Choroid plexus epithelial cell (primary cell): ENCODE measurements around the gene CTRB2.

Experiments
- DNase-seq: peaks from one replicate; pipeline ENCODE4 v3.0.0-alpha.2; 2010; ENCODE audit warnings: low read depth
- H3K4me3 ChIP-seq: 2 replicates; pipeline ENCODE4 v1.5.1; 2011; ENCODE audit warnings: low read depth, mild to moderate bottlenecking, control low read depth, low read length, moderate library complexity
- CTCF ChIP-seq: conservative IDR thresholded peaks from 2 replicates; pipeline ENCODE4 v1.5.1; 2011; ENCODE audit warnings: low read depth, mild to moderate bottlenecking, control low read depth, inconsistent platforms, low read length, moderate library complexity

Gene CTRB2

GRCh38 chr16:75198135-75198600 lies 8.8 kb downstream of the CTRB2 start:
- DNase-seq = peak; percentile 49
- peak overlapping the region; percentile 45 for H3K4me3 ChIP-seq
- TF ChIP-seq CTCF = no peak

- no peak for TF ChIP-seq CTCF
- peak; percentile 30 for DNase-seq
- peak overlapping the region; percentile 45 for H3K4me3 ChIP-seq
Observed at GRCh38 chr16:75197522-75198134, 9.3 kb downstream of the CTRB2 start.

- no peak for TF ChIP-seq CTCF
- DNase-seq = no peak
- H3K4me3 ChIP-seq = no peak overlapping the region
Observed at GRCh38 chr16:75196836-75197235, 10.1 kb downstream of the CTRB2 start.

GRCh38 chr16:75195811-75196790 lies 10.9 kb downstream of the CTRB2 start:
- H3K4me3 ChIP-seq = no peak overlapping the region
- no peak for DNase-seq
- no peak for TF ChIP-seq CTCF

GRCh38 chr16:75193730-75194444 lies 13.1 kb downstream of the CTRB2 start:
- TF ChIP-seq CTCF = no peak
- DNase-seq = no peak
- no peak overlapping the region for H3K4me3 ChIP-seq

GRCh38 chr16:75193265-75193650 lies 13.7 kb downstream of the CTRB2 start:
- DNase-seq = peak; percentile 19
- TF ChIP-seq CTCF = no peak
- no peak overlapping the region for H3K4me3 ChIP-seq
